Measurements from ENCODE around the gene DNAH17.
"Not testable (repeated sequence)": the region's sequence is repeated elsewhere in the genome, so short reads cannot be mapped to it uniquely, and the experiment has no call there.

DNAH17 gene

DNA sequence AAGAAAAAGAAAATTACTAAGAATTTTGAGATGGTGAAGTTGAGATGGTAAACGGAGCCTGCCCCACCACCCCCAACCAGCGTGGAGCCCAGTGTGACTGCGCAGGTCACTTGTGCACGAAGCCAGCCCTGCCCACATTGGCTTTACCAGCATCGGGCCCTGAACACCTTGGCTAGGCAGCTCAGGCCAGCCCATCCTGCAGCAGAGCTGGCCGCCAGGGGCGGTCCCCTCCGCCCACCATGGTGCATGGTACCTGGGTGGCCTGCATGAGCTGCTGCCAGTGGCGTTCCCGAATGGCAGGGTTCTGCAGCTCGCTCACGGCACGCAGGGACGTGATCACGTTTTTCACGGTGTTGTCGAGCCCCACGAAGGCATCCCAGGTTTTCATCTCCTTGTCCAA, 62.7 kb downstream of the DNAH17 start:
- DNase-seq, result no peak

DNA sequence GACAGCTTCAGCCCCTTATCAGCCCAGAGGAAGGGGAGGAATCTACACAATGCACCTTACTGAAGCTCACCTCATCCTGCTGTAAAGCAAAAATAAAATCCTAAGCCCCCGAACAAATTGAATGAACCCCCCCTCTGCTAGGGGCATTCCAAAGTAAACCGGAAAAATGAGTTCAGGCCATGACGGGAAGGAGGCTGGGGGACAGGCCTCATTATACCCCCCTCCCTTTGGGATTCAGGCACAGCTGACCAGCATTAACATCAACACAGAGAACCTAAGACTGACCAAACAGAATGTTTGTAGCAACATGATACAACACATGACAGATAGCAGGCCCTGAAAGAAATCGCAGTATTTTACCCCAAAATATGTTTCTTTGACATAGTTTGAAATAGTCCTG, 64.2 kb downstream of the DNAH17 start:
- no peak for DNase-seq

DNA sequence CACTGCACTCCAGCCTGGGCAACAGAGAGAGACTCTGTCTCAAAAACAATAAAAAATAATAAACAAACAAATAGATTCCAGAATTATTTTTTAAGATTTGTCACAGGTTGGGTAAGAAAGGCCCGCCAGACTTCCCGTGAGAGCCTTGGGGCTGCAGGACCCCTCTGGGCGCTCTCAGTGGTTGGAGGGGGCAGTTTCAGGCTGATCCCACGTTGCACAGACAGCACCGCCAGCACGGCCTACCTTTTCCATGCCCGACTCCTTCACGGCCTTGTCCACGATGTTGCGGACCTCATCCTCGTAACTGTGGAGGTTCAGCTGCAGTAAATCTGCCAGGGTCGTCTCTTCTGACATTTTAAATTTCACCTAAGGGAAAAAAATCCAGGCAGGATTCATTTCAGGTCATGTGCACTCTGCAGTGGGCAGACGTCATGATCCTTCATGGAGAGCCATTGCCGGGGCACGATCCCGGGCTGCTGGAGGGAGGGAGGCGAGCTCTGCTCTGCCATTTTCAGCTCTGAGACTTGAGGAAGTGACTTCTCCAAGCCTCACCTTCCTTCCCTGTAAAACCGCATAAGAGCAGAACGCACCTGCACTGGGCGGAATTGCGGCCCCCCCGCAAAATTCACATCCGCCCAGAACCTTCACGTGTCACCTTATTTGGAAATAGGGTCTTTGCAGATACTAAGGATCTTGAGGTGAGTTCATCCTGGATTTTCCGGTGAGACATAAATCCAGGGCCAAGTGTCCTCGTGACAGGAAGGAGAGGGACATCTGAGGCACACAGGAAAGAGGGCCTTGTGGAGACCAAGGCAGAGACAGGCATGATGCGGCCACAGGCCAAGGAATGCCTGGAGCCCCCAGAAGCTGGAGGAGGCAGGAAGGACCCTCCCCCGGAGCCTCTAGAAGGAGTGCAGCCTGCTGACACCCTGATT, 66.8 kb downstream of the DNAH17 start:
- no peak for DNase-seq

DNA sequence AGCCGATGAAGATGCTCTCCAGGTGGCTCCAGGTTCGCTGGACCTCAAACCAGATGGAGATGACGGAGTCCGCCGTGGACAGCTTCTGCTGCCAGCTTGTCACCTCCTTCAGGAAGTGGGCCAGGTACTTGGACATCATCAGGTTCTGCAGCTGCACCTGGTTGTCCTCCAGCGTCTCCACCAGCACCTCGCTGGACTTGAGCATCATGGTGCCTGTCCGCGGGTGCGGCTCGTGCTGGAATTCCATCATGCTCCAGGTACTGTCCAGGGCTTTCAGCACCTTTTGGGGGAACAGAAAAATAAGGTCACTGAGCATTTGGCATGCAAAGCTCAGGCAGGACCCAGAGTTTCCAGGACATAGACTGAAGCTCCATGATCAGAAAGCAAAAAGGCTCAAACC, 69.7 kb downstream of the DNAH17 start:
- no peak for DNase-seq

DNA sequence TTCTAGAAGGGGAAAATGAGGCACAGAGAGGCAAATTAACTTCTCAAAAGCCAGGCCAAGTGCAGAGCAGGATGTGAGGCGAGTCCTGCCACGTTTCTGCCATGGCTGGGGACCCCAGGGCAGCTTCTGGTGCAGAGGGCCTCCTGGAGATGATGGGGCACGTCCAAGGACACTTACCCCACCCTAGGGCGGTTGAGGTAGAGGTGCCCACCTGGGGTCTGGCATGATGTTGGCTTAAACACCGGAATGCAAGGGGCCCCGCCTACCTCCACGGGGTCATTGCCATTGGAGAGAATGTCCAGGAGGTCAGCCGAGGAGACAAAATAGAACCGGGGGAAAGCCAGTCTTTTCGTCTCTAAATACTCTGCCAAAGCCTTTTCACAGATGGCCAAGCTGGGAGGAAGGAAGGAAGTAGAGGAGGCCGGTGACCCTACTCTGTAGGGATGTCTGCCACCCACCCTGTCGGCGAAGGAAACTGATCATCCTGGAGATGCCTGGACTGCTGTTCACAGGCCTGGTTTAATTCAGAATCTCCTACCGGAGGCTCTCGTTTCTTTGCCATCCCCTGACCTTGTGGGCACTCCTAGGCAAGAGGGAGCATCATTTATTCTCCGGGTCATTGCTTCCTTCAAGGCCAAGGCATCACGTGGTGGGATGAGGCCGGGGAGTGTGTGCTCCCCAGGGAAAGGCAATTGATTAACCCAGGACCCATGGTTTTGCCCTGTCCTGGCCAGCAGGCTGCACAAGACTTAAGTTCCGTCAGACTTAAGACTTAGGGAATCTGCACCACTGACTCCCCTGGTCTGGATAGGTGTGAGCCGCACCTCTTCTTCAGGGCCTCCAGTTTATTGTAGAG, 70.5 kb downstream of the DNAH17 start:
- DNase-seq, result no peak

DNA sequence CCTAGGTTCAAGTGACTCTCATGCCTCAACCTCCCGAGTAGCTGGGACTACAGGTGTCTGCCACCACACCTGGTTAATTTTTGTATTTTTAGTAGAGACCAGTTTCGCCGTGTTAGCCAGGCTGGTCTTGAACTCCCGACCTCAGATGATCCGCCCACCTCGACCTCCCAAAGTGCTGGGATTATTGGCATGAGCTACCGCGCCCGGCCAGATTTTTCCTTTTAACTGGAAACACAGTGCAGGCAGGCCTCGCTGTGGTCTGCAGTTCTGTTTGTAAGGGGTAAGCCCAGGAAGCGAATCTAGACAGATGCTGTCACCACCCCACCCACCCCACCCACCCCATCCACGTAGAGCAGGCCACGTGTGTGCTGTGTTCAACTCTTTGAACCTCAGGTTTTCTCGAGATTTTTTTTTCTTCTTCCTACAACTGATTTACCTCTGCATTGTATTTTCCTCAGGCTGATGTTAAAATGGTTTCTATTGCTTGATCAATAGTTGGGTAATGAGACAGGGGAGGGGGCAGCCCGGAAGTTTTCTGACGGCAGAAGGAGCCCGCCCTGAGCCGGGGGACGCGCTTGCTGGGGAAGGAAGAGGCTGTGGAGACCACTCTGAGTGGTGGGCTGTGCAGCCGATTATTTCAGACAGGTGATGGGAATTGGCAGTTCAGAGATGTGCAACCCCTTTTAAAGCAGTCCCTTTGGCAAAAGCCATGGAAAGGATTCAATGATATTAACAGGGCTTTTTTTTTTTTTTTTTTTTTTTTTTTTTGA, 72.9 kb downstream of the DNAH17 start:
- no peak for DNase-seq

DNA sequence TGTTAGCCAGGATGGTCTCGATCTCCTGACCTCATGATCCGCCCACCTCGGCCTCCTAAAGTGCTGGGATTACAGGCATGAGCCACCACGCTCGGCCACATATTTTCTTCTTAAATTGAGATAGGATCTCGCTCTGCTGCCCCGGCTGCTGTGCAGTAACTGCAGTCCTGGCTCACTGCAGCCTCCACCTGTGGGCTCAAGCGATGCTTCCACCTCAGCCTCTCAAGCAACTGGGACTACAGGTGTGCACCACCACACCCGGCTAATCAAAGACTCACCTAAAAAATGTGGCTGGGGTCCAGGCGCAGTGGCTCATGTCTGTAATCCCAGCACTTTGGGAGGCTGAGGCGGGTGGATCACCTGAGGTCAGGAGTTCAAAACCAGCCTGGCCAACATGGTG, 73.8 kb downstream of the DNAH17 start:
- not testable (repeated sequence) for DNase-seq

DNA sequence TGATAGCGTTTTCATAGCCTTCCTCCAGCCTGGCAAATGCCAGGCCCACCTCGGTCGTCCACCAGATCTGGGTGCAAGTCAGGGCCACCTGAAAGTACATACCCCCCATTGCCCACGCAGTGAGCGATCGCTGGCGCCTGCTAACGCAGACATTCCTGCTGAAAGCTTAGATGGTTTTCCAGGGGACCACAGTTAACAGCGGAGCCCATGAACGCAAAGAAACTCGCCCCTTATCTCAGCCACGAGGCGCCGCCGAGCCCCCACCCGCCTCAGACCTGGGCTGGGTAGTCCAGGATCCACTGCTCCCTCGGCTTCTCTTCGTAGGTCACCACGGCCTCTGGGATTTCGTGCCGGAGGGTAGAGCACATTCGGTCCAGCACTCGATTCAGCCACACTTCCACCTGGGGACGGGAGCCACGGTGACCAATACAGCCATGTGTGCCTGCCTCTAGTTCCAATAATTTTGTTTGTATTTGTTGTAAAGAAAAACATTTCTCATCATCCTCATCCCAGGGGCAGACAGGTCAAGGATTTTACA, 74.5 kb downstream of the DNAH17 start:
- DNase-seq, result no peak

DNA sequence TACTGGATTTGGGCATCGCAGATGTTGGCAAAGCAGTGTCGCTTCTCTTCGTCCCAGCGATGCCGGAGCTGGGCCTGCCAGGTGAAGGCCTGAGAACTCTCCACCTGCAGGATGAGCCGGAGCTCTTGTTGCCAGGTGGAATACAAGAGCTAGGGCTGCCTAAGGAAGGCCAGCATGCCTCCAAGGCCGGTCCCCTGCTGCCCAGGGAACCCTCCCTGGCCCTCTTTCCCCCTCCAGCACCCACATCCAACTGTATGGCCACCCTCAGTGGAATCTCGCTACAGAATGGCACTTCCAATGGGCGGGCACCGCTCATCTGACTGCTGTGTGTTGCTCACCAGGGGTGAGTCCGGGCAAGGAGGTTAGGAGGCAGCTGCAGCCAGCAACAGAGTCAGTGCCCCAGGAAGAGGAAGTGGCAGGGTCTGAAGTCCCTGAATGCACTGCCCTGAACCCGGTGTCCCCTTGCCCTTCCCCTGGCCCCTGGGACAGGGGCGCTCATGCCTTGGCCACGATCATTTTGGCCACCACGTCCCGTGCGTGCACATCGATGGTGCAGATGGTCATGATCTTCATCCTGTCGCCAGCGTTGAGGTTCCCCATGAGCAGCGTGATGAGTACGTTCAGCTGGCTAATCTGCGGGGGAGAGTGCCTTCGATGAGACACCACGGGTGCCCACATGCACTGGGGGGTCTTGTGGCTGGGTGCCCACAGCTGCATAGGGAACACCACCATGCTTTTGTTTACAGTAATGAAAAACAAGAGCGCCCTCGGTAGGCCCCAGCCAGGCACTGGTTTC, 75.8 kb downstream of the DNAH17 start:
- DNase-seq, result no peak

DNA sequence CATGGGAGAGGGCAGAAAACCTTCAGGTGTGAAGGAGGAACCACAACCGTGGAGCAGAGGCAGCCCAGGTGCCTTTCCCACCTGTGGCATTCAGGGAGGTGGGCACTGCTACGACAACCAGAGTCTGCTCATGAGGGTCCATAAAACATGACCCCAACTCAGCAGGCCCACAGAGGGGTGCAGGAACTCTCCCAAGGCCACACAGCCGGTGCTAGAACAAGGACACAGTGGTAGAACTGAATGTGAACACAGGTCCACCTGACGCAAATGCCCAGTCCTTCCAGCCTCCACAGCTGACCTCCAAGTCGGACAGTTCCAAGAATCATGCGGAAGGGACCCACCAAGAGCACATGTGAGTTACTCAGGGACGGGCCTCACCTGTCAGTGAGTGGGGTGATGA, 76.4 kb downstream of the DNAH17 start:
- DNase-seq, result no peak

DNA sequence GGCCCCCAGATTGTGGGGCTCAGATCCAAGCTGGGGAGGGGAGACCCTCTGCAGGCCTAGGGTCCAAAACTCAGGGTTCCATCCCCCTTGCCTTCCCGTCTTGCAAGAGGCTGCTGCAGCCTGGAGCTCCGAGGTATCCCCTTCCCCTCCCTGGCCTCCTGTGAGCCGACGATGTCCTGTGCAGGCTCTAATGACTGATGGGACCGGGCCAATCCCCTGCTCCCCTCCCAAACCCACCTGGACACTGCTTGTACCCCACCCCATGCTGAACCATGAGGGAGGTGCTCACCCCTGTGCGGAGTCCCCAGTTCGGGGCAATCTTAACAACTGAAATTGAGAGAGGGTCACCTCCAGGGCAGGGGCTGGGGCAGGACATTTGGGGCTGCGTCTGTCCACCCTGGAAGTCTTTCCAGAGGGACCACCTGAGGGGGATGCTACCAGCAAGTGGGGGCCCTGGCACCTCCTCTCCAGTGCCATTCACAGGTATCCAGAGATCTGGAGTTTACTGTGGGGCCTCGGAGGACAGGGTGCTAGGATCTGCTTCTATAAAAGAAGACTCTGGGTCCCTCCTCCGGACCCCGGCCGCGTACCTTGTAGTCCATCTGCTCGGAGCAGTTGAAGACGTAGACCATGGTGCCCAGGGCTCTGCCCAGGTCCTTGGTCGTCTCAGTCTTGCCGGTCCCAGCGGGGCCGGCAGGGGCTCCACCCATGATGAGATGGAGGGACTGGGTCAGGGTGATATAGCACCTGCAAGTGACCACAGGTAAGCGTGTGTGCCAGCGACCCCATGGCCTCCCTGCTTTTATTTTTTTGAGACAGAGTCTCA, 77.3 kb downstream of the DNAH17 start:
- no peak for DNase-seq

DNA sequence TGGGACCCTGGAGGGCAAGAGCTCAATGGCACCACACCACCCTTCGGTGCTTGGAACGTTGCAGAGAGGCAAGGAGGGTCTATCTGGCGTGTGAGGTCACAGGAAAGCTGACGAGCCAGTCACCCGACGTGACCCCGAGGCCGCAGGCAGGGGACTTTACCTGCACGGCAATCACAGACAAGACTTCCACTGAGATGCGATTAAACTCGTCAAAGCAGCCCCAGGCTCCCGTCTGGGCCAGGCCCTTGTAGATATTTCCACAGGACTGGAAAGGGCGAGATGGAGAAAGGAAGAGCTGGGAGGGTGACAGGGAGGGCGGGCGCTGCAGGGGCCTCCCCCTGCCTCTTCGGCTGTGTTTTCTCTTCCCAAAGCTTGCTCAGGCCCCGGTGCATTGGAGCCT, 78.3 kb downstream of the DNAH17 start:
- no peak for DNase-seq

DNA sequence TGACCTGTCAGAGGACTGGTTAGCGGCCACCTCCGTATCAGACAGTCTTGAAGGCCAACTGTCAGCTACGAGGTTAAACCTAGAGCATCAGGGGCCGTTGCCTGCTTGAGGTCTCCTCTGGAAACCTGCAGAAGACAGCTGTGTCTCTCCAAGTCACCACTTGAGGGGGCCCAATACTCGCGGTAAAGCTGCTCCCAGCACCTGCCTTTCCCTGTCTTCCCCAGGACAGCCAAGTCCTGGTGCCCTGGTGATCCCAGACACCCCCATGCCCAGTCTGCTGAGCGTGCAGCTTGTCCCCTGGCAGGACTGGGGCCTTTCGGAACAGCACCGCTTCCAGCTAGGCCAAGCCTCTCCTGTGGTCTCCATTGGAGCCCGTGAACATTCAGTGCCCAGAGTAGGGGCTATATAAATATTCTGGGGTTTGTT, 80.1 kb downstream of the DNAH17 start:
- DNase-seq, result peak; percentile 41 to 43

DNA sequence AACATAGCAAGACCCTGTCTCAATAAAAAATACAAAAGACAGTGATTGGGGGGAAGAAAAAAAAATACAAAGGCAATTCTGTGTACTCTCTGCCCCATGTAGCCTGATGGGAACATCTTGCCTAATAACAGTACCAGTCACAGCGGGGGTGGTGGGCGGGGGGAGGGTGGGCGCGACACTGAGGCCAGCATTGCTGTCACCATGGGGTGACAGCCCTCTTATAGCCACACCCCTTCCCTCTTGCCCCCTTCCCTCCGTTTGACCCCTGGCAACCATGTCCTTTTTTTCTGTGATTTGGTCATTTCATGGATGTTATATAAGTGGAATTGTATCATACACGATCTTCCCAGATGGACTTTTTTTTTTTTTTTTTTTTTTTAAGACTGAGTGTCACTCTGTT, 80.9 kb downstream of the DNAH17 start:
- DNase-seq, result no peak

DNA sequence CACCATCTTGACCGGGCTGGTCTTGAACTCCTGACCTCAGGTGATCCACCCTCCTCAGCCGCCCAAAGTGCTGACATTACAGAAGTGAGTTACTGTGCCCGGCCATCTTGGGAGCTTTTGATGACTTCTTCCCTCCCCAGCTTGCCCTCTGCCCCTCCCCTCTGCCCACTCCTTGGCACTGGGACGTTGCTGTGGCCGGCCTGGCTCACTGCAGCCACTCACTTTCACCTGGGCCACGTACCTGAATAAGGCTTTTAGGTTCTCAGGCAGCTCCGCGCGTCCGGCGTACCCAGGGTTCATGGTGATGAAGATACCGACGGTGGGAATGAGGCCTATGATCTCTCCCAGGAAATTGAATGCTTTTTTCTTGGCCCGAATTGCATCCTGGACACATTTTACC, 81.6 kb downstream of the DNAH17 start:
- no peak for DNase-seq

DNA sequence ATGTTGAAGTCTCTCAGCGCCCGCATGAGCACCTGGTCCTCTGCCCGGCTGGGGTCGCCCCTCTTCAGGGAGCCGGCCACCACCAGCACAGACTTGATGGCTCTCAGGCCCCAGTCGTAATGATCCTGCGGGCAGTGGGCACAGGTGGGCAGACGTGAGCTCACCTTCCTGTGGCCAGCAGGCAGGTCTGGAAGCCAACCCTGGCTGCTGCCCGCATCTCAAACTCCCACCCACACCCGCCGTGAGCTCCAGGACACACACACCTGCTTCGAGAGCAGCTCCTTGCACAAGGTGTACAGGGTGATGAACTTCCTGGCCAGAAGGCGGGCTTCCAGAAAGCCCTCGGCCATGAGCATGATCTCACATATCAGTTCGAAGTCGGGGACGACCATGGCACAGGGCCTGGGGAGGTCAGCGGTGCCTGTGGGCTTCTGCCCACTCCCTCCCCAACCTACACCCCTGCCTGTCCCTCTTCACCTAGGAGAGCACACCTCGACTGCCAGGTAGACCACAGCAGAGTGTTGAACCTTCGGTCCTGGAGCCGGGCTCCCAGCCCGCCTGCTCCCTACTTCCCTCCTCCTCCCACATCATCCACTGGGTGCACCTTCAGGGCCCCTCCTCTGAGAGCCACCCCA, 82.4 kb downstream of the DNAH17 start:
- no peak for DNase-seq

DNA sequence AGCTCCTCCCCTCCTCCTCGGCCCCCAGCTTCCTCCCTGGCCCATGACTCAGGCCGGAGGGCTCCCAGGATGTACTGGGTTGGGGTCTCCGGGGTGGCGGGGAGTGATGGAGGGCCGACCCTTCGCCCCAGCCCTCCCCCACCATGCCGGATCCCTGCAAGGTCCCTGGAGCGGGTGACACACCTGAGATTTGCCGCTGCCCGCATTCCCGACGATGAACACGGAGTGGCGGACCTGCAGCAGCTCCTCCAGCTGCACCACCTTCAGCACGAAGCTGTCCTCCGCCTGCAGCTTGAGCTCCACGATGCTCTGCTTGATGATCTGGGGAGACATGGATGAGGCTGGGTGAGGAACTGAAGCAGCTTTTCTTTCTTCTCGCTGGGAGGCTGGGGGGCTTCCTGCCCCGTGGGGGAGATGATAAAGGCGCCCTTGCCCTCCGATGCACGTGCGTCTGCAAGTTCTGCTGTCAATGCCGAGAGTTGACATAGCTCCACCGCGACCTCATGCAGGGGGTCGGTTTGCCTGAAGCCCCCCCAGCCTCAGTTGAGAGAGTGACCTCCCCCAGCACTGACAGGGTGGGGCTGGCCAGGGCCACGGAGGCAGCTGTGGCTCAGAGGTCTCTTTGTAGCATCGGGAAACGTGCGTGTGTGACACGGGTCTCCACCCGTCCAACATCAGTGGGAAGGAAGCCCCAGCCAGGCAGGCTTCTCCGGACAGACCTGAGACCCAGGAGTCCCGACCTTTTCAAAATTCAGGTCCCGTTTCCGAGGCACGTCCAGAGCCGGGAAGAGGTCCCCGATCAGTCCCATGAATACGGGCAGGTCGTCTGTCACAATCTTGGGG, 83.1 kb downstream of the DNAH17 start:
- DNase-seq, result no peak

DNA sequence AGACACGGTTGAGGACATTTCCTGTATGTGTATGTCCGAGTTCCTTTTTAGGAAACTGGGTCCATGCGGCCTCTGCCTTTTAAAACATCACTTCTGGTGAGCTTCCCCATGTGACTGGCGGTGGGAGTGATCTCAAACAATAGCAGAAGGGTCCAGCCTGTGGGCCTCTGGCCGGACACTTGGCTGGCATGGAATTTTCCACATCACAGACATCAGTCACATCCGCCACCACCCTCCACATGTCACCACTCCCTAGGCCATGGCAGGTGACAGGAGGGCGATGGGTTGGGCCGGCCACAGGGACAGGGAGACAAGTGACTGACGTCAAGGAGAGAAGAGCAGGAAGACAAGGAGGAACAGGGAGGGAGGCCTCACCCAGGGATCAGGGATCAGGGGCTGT, 83.7 kb downstream of the DNAH17 start:
- DNase-seq, result no peak

DNA sequence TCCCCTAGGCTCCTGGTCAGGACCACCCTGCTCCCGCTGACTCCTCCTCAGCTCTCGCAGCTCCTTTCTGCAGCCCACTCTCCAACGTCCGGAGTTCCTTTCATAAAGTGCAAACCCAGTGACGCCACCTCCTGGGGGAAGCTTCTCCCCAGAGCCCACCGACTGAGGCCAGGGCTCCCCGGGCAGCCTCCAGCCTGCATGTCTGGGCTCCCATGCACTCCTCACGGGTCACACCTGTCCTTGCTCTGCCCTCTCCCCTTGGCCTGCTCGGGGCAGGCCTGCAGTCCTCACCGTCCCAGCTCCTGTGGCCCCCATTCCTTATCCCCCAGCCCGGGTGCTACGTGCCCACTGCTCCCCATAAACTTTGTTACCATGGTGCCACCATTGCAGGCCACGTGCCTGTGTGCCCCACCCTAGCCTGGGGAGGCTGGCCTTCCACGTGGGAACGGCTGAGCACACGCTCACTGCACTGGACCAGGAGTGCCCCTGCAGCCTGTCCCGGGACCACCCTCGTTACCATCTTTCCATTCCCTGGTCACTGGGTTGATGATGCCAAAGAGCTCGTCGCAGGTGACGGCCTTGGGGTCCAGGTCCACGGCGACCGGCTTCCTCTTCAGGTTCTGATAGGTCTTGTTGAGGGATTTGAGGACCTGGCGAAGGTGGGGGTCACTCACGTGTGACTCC, 84.9 kb downstream of the DNAH17 start:
- no peak for DNase-seq

All from stimulated activated CD4-positive, alpha-beta T cell treated with anti-CD3 and anti-CD28 coated beads, Interleukin-4, amount 100 ng/mL, for 4 hours (primary cell).